ENCODE measurements around the gene NENF. TPM values are rescaled to one million over a fixed set of nuclear protein-coding genes. Genes with fewer than 3 reads are reported as not detected.

Gene NENF
- total and polyA plus RNA-seq, 2 donors (not counting 1 experiment from before 2014, with no cell fraction given): 10.6 to 20.3 TPM

DNA sequence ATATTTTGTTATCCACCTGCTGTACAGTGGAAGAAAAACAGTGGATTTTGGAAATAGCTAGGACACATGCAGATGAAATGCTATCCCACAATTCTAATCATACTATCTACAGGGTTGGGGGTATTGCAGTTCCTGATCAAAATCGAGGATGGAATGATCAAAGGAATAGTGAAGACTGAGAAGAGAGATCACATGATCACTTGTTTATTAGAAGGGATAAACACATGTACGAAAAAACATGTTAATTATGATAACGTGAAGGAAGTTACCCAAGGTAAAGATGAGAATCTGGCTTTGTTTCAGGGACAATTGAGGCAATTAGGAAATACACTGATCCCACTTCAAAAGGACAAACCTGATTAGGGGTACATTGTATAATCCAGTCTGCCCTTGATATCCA, 8.8 kb upstream of the NENF start:
- Mint-ChIP-seq H3K27ac (no peak overlapping the region), H3K9me3 (ENCODE audit: insufficient read depth) (no peaks in the 10 kb centered on the region), H3K4me3 (no peak overlapping the region), H3K4me1 (no peaks in the 10 kb centered on the region), H3K27me3 (peaks cover 8% of the 10 kb centered on the region)
- H4K20me1 ChIP-seq (ENCODE audit: control insufficient read depth, insufficient read depth, low read length, poor library complexity, severe bottlenecking): no peaks in the 10 kb centered on the region
- DNase-seq (no peak), ATAC-seq (ENCODE audit: low read depth) (no peak)
- TF ChIP-seq, protein P1, sequence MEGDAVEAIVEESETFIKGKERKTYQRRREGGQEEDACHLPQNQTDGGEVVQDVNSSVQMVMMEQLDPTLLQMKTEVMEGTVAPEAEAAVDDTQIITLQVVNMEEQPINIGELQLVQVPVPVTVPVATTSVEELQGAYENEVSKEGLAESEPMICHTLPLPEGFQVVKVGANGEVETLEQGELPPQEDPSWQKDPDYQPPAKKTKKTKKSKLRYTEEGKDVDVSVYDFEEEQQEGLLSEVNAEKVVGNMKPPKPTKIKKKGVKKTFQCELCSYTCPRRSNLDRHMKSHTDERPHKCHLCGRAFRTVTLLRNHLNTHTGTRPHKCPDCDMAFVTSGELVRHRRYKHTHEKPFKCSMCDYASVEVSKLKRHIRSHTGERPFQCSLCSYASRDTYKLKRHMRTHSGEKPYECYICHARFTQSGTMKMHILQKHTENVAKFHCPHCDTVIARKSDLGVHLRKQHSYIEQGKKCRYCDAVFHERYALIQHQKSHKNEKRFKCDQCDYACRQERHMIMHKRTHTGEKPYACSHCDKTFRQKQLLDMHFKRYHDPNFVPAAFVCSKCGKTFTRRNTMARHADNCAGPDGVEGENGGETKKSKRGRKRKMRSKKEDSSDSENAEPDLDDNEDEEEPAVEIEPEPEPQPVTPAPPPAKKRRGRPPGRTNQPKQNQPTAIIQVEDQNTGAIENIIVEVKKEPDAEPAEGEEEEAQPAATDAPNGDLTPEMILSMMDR (IDR thresholded peaks at IDR 0.05): no peak
- TF ChIP-seq EZH2 (IDR thresholded peaks at IDR 0.05; ENCODE audit: borderline replicate concordance, insufficient read depth, low read depth, low read length, poor library complexity, severe bottlenecking): no peak
- intact Hi-C loops (cut with micrococcal nuclease): no loop called here
- no peaks in the 10 kb centered on the region for H3K9me3 ChIP-seq (ENCODE audit: control extremely low read depth in 1 of 3, control insufficient read depth in 2 of 3, insufficient read depth in 1 of 3, low read length in 2 of 3)
- no peak overlapping the region for H3K4me3 ChIP-seq (ENCODE audit: control extremely low read depth in 1 of 5, extremely low read depth in 1 of 5, insufficient read depth in 1 of 5, low read depth in 2 of 5, low read length in 4 of 5)
- no peak overlapping the region for H3K4me2 ChIP-seq (replicated peaks; ENCODE audit: low read depth, low read length, poor library complexity, severe bottlenecking)
- CTCF ChIA-PET: interaction anchor here (1.1 to 5.5 kb wide), 2 partner anchors 33 to 361 kb away, joined by 3 to 26 read pairs; no protein-coding TSS in a partner anchor
- POLR2A ChIA-PET: no interaction called here
- no peaks in the 10 kb centered on the region for H3K79me2 ChIP-seq (ENCODE audit: control insufficient read depth, insufficient read depth, low read length)
- H3K36me3 ChIP-seq (replicated peaks in 1 of 2; ENCODE audit: control extremely low read depth in 1 of 2, control insufficient read depth in 1 of 2, extremely low read depth in 1 of 2, insufficient read depth in 2 of 2, low read length in 1 of 2): no peaks in the 10 kb centered on the region
- no peak overlapping the region for H2AFZ ChIP-seq (ENCODE audit: insufficient read depth, low read depth, low read length, poor library complexity, severe bottlenecking)
- H3K9ac ChIP-seq (ENCODE audit: low read length): no peak overlapping the region
- peaks cover 0 to 4% (median 1%) of the 10 kb centered on the region in 4 experiments for H3K27me3 ChIP-seq (replicated peaks in 1 of 4; ENCODE audit: control extremely low read depth in 1 of 4, control insufficient read depth in 3 of 4, insufficient read depth in 4 of 4, low read length in 3 of 4)
- H3K4me1 ChIP-seq (ENCODE audit: control insufficient read depth in 2 of 2, insufficient read depth in 2 of 2, low read length in 2 of 2): no peaks in the 10 kb centered on the region
- no CpG with 5 or more reads among the region's 3 CpGs for WGBS (ENCODE audit: insufficient coverage)
- no peak overlapping the region for H3K27ac ChIP-seq (ENCODE audit: low read length in 2 of 2)

DNA sequence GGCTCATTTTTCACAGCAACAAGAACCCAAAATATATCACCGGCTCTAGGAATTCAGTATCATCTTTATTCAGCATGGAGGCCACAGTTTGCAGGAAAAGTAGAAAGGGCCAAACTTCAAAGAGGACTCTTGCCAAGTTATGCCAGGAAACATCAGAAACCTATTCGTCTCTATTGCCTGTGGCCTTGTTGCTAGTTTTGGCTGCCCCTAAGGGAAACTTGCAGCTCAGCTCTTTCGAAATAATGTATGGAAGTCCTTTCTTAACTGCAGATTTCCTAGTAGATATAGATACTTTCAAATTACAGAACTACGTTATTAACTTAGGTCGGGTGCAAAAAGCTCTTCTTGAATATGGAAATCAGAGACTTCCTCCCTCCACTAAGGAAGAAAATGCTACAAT, 4.2 kb upstream of the NENF start:
- no peak overlapping the region for H3K27ac Mint-ChIP-seq

More for the DNA sequence above, 4.2 kb upstream of the NENF start:
- DNase-seq (no peak), ATAC-seq (ENCODE audit: low read depth) (no peak)
- intact Hi-C loops (cut with micrococcal nuclease): no loop called here
- H3K4me3 Mint-ChIP-seq: no peak overlapping the region
- no peak overlapping the region for H3K9ac ChIP-seq (ENCODE audit: low read length)
- peaks cover 9% of the 10 kb centered on the region for H3K79me2 ChIP-seq (ENCODE audit: control insufficient read depth, insufficient read depth, low read length)
- no peaks in the 10 kb centered on the region for H3K36me3 ChIP-seq (replicated peaks in 1 of 2; ENCODE audit: control extremely low read depth in 1 of 2, control insufficient read depth in 1 of 2, extremely low read depth in 1 of 2, insufficient read depth in 2 of 2, low read length in 1 of 2)
- no peak overlapping the region for H3K4me2 ChIP-seq (replicated peaks; ENCODE audit: low read depth, low read length, poor library complexity, severe bottlenecking)
- H3K9me3 Mint-ChIP-seq (ENCODE audit: insufficient read depth): no peaks in the 10 kb centered on the region
- no peaks in the 10 kb centered on the region for H4K20me1 ChIP-seq (ENCODE audit: control insufficient read depth, insufficient read depth, low read length, poor library complexity, severe bottlenecking)
- H3K4me3 ChIP-seq (ENCODE audit: control extremely low read depth in 1 of 5, extremely low read depth in 1 of 5, insufficient read depth in 1 of 5, low read depth in 2 of 5, low read length in 4 of 5): no peak overlapping the region
- H2AFZ ChIP-seq (ENCODE audit: insufficient read depth, low read depth, low read length, poor library complexity, severe bottlenecking): no peak overlapping the region
- H3K27me3 Mint-ChIP-seq: peaks cover 7% of the 10 kb centered on the region
- 92% methylated on average over 2 of the region's 5 CpGs for WGBS (ENCODE audit: insufficient coverage)
- CTCF ChIA-PET: interaction anchor here (5.5 kb wide), 1 partner anchor 28 kb away, joined by 26 read pairs; no protein-coding TSS in a partner anchor
- TF ChIP-seq EZH2 (IDR thresholded peaks at IDR 0.05; ENCODE audit: borderline replicate concordance, insufficient read depth, low read depth, low read length, poor library complexity, severe bottlenecking): no peak
- TF ChIP-seq, protein P1 (IDR thresholded peaks at IDR 0.05): no peak
- peaks cover 7 to 9% of the 10 kb centered on the region in 2 donors for H3K4me1 ChIP-seq (ENCODE audit: control insufficient read depth in 2 of 2, insufficient read depth in 2 of 2, low read length in 2 of 2)
- POLR2A ChIA-PET: no interaction called here
- H3K27me3 ChIP-seq (replicated peaks in 1 of 4; ENCODE audit: control extremely low read depth in 1 of 4, control insufficient read depth in 3 of 4, insufficient read depth in 4 of 4, low read length in 3 of 4): peaks cover 0 to 3% (median under 1%) of the 10 kb centered on the region in 4 experiments
- H3K4me1 Mint-ChIP-seq: peaks cover 14% of the 10 kb centered on the region
- no peak overlapping the region for H3K27ac ChIP-seq (ENCODE audit: low read length in 2 of 2)
- H3K9me3 ChIP-seq (ENCODE audit: control extremely low read depth in 1 of 3, control insufficient read depth in 2 of 3, insufficient read depth in 1 of 3, low read length in 2 of 3): no peaks in the 10 kb centered on the region
